ENCODE measurements around the gene HCN3.

Gene HCN3

DNA sequence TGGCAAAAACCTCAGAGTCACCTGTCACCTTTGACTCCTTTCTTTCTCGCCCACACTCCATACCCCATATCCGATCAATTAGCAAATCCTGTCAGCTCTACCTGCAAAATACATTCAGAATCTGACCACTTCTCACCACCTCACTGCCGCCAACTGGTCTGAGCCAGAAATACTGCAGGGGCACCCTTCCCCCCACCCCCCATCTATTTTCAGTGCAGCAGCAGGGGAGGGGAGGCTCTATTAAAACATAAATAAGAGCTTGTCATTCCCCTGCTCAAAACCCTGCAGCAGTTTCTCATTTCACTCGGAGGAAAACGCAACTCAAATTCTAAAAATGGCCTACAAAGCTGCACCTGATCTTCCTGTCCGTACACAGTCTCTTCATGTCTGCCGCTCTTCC, 20.1 kb downstream of the HCN3 start:
- FAIRE-seq: no peak
- DNase-seq (ENCODE audit: insufficient read length, low spot score): no peak
- TF ChIP-seq, protein P1, sequence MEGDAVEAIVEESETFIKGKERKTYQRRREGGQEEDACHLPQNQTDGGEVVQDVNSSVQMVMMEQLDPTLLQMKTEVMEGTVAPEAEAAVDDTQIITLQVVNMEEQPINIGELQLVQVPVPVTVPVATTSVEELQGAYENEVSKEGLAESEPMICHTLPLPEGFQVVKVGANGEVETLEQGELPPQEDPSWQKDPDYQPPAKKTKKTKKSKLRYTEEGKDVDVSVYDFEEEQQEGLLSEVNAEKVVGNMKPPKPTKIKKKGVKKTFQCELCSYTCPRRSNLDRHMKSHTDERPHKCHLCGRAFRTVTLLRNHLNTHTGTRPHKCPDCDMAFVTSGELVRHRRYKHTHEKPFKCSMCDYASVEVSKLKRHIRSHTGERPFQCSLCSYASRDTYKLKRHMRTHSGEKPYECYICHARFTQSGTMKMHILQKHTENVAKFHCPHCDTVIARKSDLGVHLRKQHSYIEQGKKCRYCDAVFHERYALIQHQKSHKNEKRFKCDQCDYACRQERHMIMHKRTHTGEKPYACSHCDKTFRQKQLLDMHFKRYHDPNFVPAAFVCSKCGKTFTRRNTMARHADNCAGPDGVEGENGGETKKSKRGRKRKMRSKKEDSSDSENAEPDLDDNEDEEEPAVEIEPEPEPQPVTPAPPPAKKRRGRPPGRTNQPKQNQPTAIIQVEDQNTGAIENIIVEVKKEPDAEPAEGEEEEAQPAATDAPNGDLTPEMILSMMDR (IDR thresholded peaks at IDR 0.05; ENCODE audit: insufficient read depth, missing control alignments): no peak

DNA sequence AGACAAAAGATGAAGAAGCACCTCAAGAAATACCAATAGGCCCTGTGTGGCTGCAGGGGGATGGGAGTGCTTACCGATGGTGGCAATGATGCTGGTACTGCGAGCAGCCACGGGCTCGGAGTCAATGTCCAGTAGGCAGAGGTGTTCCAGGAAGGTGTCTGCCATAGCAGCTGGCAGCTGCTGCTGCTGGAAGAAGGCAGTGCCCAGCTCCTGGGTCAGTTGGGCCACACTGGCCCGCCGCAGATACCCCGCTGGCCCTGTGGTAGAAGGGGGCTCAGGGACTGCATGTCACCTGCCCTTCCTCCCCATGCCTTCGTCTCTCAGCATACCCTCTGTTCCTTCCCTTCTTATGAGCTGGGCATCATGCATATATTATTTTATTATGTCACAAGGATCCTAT, 22.8 kb downstream of the HCN3 start:
- no peak for DNase-seq (ENCODE audit: insufficient read length, low spot score)
- no peak for FAIRE-seq
- TF ChIP-seq, protein P1 (IDR thresholded peaks at IDR 0.05; ENCODE audit: insufficient read depth, missing control alignments): no peak

DNA sequence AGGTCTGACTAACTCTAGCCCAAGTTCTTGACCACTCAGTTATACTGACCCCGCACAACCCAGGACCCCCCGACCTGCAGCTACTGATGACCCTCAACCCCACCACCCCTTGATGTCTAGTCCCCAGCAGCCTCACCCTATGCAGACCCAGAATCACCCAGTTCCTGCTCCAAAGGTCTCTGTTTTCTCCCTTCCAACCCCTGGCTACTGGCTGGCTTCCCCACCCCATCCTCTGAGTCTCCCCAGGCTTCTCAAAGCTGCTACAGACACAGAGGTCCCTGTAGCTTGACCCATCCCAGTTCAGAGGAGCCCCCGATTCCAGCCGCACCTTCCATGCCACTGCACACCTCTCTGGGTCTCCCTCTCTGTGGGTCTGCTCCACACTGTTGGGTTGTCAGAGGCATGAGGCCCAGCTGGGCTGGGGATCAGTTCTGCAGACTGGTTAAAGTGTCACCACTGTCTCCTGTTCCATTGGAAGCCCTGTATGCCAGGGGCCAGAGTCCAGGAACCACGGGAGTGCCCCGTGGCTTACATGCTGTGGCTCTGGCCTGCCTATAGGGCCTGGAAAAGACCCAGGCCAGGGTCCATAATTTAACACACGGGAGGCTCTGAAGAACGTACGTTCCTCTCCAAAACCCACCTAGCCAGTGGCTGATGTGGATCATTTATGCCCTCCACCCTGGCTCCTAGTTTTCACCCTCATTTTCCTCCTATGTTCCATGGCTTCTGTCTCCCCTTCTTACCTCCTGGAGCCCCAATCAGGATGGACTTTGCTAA, 23.5 kb downstream of the HCN3 start:
- DNase-seq (ENCODE audit: insufficient read length, low spot score) (no peak), FAIRE-seq (no peak)
- TF ChIP-seq, protein P1 (IDR thresholded peaks at IDR 0.05; ENCODE audit: insufficient read depth, missing control alignments): no peak

DNA sequence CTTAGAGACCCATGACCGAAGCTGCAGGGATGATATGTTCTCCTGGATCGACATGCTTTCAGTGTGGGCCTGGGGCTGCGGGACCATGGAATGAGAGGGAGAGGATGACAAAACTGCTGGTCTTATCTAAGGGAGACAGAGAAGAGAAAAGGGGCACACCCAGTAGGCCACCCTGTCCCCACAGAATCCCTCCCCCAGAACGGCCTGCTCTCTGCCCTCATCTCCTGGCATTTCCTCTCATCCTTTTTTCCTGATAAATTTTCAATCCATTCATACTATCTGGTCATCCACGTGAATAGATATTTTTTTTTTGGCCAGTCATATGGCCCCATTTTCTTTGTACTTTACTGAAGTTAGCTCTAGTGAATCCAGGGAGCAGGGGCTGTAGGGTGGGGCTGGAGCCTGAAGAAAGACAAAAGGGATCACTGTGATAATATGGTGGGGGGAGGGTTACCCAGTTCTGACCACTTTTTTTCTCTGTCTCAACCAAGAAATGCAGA, 24.1 kb downstream of the HCN3 start, which contains the start of gene PKLR:
PKLR (minus strand) TSS at position 97 of the 500 bp plus-strand sequence; CDS start at position 54, 43 bp downstream.
- DNase-seq (ENCODE audit: insufficient read length, low spot score) (no peak), FAIRE-seq (no peak)
- TF ChIP-seq, protein P1 (IDR thresholded peaks at IDR 0.05; ENCODE audit: insufficient read depth, missing control alignments): no peak

DNA sequence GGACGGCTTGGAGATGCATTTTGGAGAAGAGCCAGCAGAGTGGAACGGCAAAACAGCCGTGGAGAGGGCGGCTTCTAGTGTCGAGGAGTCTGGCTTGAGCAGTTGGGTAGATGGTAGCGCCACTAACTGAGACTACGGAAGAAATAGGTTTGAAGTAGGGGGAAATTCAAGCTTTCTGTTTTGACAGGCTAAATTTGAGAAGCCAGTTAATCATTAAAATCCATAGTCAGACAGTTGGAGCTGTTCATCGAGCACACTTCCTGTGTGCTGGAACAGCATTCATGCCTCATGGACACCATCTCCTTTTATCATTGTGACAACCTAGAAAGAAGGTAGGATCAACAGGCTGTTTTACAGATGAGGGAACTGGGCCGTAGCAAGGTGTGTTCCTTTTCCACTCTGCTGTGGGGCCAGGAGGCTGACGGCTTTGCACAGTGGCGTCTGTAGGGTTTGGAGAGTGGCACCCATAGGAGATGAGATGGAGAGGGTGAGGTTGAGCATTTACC, 27.3 kb downstream of the HCN3 start:
- no peak for DNase-seq (ENCODE audit: insufficient read length, low spot score)
- TF ChIP-seq, protein P1 (IDR thresholded peaks at IDR 0.05; ENCODE audit: insufficient read depth, missing control alignments): no peak
- FAIRE-seq: no peak

DNA sequence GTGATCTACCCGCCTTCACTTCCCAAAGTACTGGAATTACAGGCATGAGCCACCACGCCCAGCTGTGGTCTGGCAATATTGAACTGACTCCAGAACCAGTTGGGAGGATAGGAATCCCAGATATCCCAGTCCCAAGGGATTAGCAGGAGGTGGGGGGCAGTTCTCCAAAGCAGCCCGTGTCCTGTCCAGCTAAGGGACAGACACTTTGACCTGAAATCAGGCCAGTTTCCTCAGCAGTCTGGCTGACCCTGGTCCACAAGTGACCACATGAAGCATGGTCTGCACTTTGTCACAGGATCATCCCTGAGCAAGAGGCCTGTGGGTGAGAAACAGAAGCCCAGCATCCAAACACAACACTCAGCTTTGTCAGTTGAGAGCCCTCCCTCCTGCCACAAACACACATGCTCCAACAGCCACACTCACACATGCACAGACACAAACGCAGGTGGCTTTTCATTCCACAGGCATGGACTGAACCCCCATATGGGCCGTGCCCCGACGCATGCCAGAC, 28.7 kb downstream of the HCN3 start:
- TF ChIP-seq, protein P1 (IDR thresholded peaks at IDR 0.05; ENCODE audit: insufficient read depth, missing control alignments): no peak
- DNase-seq (ENCODE audit: insufficient read length, low spot score) (no peak), FAIRE-seq (no peak)

All from D721Med (cell line).